Measurements from ENCODE around the gene JPH3.

The JPH3 gene

GRCh38 chr16:87602821-87603683 is 744 bp downstream of the JPH3 start:
- DNase-seq: no peak

- DNase-seq: no peak
Measured at GRCh38 chr16:87603684-87604633, 1.7 kb downstream of the JPH3 start.

- no peak for DNase-seq
Measured at GRCh38 chr16:87604634-87605111, 2.4 kb downstream of the JPH3 start.

- DNase-seq: no peak
Measured at GRCh38 chr16:87607223-87607622, 4.9 kb downstream of the JPH3 start.

GRCh38 chr16:87607871-87608270 is 5.6 kb downstream of the JPH3 start:
- DNase-seq: no peak

- DNase-seq: no peak
Measured at GRCh38 chr16:87608400-87608985, 6.2 kb downstream of the JPH3 start.

- DNase-seq: no peak
Measured at GRCh38 chr16:87610026-87610425, 7.7 kb downstream of the JPH3 start.

GRCh38 chr16:87611456-87611855 is 9.1 kb downstream of the JPH3 start:
- DNase-seq: no peak

- no peak for DNase-seq
Measured at GRCh38 chr16:87613961-87614360, 11.7 kb downstream of the JPH3 start.

GRCh38 chr16:87615621-87616041 is 13.3 kb downstream of the JPH3 start:
- no peak for DNase-seq

GRCh38 chr16:87616556-87616955 is 14.2 kb downstream of the JPH3 start:
- DNase-seq: no peak

GRCh38 chr16:87618216-87618615 is 15.9 kb downstream of the JPH3 start:
- DNase-seq: no peak

GRCh38 chr16:87619360-87620200 is 17.3 kb downstream of the JPH3 start:
- no peak for DNase-seq

GRCh38 chr16:87620201-87620495 is 17.8 kb downstream of the JPH3 start:
- no peak for DNase-seq

- no peak for DNase-seq
Measured at GRCh38 chr16:87621550-87621829, 19.2 kb downstream of the JPH3 start.

GRCh38 chr16:87621976-87622713 is 19.8 kb downstream of the JPH3 start:
- no peak for DNase-seq

- DNase-seq: no peak
Measured at GRCh38 chr16:87622756-87623319, 20.5 kb downstream of the JPH3 start.

GRCh38 chr16:87625241-87625797 is 23.0 kb downstream of the JPH3 start:
- no peak for DNase-seq

- DNase-seq: no peak
Measured at GRCh38 chr16:87626401-87626800, 24.1 kb downstream of the JPH3 start.

GRCh38 chr16:87626905-87627304 is 24.6 kb downstream of the JPH3 start:
- DNase-seq: no peak

- no peak for DNase-seq
Measured at GRCh38 chr16:87627542-87628245, 25.4 kb downstream of the JPH3 start.

Data from NCI-H187 treated with DMSO at 0.1 percent for 48 hours (cell line).